Stimulated activated CD8-positive, alpha-beta memory T cell treated with anti-CD3 and anti-CD28 coated beads, Interleukin-12 subunit alpha, Interleukin-12 subunit beta, amount 100 ng/mL, for 24 hours (primary cell): ENCODE results near the gene LPP.

Experiments used
- DNase-seq: peaks from one replicate; pipeline ENCODE4 v3.0.0-alpha.2; 2020; ENCODE audit errors: extremely low read depth

The LPP gene

DNA sequence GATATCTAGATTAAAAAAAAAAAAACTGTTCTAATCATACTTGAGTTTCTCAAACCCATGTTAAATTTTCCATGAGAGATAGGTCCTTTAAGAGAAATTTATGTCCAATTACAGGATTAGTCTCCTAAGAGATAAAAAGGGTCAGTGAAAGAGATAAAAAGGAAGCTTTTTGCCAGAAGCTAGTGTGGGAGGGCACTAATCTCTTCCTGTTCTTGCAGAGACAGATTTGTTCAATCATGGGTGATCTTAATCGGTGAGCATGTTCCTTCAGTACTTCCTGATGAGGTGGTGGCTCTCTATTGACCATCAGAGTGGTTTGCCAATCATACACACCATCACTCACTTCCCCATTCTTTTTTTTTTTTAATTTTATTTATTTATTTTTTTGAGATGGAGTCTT, 16.9 kb upstream of the LPP start:
- DNase-seq, result no peak

DNA sequence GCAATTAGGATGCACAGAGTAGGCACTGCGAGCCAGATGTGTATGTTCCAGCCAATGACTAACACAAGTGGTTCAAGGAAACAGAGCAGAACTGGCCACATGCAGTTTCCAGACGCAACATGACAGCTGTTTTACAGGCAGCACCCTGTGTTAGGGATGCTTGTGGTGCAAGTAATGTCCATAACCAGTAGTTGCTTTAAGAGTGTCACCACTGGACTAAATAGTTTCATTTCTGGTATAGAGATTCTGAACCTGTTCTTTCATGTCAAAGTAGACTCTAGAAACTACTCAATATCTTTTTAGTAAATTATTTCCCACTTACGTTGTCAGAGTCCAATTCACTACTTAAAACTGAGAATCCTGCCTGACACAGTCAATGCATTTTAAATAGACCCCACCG, 14.5 kb upstream of the LPP start:
- no peak for DNase-seq

DNA sequence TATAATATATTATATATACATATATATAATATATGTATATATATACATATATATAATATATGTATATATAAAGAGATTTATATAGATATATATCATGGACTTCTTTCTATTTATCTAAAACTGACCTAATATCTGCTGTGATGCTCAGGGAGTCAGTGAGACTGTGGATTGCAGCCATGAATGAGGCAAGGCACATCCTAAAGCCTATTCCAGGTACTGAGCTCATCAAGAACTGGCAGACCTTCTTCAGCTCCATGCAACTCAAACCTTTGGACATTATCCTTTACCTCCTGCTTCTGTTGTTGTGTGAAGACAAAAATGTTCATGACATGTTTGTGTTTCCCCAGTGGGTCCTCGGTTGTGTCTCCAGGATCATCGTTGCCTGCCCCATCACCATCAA, 7.7 kb upstream of the LPP start:
- DNase-seq, result no peak

DNA sequence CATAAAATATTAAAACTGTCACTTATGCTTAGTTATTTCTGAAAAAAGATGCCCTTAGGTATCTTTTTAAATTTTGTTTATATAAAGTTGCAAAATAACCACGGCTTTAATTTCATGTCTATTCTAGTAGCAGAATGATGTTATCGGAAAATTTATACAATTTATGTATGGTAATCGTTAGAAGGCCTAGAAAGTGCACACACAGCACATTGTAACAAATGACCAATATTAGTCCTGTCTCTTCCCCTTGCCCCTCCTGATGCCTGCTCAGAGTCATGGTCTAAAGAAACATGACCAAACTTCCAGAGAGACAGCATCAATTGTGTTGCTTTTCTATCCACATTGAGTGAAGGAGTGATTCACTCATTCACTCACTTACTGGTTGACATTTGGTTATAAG, 6.2 kb upstream of the LPP start:
- DNase-seq, result no peak

DNA sequence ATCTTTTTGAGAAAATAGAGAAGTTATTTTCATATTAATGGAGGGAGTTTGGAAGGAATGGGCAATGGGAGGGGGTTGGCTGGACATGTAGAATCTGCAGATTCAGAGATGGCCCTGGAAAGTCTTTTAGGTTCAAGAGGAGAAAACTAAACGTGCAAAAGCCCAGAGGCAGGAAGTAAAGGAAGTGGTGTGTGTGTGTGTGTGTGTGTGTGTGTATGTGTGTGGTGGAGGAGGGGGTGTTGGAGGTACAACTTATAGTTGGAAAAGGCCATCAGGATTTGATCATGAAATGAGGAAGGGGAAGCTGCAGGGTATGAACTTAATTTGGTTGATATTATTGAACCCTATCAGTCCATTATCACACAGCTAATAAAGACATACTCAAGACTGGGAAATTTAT, 5.6 kb upstream of the LPP start:
- no peak for DNase-seq

DNA sequence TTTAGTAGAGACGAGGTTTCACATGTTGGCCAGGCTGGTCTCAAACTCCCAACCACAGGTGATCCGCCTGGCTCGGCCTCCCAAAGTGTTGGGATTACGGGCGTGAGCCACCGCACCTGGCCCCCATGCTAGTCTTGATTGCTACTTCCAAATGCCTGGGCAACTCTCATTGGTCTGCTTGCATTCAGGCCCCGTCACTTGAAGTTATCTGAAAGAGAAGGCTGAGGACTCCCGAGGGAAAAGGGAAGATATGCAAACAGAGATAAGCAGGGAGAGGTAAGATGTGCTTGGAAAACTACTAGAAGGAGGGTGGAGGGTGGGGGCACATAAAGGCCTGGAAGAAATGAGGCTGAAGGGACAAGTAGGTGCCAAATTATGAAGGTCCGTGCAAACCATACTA, 4.4 kb upstream of the LPP start:
- DNase-seq, result no peak

DNA sequence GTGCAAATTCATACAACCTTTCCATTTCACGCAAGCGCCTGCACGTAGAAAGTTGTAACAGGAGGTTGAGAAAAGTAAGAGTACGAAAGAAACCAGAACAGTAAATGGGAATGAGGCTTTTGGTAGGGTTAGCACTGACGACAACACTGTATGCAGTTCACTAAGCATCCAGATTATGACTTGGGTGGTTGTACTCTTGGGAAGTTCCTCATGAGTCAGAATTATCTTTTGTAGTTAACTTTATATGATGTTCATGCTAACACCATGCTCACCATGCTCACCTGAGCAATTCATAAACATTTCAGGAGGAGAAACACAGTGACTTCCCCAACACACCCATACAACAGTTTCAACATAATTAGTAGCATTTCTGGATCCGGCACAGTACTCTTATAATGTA, 3.0 kb upstream of the LPP start:
- DNase-seq, result no peak

DNA sequence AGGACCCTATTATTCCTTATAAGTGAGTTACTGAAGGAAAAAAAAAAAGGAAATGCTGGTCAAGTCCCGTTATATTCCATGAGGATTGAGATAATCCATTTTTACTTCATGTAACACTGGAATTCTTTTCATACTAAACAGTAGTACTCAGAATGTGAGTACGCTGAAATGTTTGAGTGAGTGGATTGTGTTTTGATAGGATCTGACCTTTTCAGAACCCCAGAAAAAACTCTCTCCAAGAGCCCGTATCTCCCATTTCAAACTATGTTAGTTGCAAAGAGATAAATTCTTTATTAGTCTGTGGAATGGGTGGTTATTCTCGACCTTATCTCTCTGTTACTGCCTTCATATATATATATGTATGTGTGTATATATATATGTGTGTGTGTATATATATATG, 2.5 kb upstream of the LPP start:
- no peak for DNase-seq

DNA sequence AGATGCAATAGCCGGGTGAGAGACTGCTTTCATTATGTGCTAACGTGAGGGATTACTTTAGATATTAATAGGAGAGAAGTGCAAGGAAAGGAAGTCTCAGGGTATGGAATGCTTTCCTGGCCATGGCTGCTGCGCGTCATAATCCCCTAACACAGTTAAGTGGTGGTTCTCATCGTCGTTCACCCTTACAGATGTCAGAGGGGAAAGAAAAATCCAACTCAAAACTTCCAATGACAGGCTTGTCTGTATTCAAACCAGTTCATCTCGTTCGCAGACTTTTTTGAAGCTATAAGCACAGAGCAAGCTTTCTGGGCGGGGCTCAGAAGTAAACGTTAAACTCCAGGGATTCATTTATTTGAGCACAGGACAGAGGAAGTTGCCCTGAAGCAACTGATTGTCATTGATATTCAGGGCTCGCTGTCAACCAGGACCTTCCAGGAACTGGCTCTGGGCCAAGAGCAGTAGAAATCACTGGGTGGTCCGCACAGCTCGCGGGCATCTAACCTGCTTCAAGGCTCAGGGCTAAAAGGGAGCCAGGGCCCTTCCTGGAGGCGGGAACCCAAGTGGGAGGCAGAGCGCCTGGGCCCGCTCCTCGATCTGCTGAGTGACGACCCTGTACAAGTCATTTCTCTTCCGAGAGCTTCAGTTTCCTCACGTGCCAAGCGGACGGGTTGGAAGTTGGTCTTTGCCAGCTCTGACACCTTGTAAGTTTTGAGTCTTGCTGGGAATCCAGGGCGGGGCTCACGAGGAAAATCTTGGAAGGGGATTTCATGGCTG, 1.1 kb upstream of the LPP start:
- DNase-seq, result no peak

DNA sequence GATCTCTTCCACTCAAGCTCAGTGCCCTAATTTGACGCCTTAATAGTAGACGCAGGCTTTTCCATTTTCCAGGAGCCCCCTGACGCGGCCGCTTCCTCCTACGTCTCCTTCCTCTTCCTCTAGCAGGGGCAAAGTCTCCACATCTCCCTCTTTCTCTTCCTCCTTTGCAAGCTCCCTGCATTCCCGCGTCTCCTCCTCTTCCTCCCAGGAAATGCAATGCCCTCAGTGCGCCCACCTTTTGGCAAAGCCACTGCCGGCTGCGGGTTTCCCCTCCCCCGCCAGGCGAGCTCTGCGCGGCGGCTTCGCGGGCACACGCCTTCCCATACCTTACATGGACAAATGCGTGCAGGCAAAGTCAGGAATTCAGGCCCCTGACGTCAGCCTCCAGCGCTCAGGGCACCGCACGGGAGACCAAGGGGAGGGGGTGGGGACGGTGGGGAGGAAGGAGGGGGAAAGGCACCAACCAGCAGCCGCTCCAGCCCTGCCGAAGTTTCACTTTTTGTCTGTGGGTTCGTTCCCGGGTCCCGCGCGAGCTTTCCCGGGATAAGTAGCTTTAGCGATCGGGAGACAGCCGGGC, 432 bp upstream of the LPP start:
- DNase-seq, result no peak

DNA sequence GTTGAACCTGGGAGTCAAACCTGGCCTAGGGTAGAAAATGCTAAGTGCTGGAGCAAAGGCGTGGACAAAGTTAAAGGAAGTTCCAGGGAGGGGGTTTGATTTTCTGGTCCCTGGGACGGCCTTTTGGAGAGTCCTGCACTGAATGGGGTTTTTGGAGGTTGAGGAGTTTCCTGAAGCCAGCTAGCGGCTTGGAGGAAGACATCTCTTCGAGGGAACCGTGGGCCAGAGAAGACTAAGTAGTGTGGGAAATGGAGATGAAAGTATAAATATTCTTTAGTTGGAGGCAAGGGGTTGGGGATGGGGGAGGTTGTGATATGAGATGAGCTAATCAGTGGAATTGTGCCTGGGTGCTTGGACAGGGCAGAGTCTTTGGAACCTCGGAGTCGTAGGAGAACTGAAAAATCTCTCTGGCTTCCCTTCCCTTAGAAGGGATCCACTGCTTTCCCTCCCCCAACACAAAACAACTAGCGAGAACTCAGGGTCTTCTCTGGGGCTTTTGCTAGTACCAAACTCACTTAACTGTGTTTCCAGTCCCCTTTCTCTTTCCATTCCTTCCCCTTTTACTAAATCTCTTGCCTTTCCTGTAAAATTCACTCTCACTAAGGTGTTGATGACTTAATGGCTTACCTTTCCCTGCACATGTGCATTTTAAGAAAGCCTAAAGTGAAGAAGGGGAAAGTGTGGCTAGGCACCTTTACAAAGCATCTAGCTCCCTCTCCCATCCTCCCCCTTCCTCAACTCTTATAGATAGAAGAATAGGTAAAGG, 1.0 kb downstream of the LPP start:
- DNase-seq, result no peak

DNA sequence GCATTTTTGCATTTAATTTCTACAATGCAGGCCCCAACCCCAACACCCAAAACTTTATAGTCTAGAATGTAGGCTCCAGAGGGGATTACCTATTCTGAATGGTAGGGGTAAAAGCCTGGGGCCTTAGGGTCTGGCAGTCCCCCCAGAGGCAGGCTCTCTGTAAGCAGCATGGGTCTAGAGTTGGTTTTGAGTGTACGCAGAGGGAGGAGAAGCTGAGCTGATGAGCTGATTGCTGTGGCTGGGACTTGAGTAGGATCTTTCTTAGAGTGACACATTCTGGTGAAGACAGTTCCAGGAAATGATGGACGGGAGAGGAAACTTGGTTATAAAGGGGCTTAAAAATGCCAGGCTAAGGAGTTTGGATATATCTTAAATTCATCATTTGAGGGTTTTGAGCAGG, 2.1 kb downstream of the LPP start:
- DNase-seq, result no peak

DNA sequence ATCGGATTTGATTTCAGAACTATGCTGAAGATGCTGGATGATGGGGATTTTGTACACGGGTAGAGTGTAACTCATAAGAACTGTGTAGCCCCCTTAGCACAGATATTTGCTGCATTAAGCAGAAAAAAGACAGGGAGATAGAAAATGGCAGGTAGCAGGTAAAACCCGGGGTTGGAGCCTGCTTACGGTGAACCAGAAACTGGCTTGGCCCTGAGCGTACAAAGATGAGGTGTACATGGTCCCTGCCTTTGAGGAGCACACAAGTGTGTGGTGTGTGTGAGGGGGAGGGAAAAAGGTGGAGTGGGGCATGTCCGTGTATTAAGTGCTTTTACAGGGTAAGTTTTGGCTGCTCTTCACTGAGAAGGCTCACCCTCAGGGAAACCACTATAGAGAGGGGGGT, 3.5 kb downstream of the LPP start:
- no peak for DNase-seq

DNA sequence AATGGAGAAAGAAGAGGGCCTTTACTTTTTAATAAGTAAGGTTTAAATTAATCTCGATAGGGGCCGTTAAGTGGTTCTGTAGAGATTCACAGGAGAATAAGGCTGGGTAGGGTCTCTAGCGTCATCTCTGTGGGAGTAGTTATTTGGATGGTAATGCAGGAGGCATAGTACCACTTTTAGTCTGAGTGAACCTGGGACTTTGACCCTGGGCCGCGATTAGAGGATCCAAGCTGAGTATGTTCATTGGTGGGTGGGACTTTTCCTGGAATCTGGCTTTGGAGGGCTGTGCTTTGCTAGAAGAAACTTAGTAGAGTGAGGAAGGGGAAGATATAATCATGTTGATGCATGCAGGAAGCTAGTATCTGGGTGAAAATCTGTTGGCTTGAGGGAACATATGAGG, 4.0 kb downstream of the LPP start:
- DNase-seq, result no peak

DNA sequence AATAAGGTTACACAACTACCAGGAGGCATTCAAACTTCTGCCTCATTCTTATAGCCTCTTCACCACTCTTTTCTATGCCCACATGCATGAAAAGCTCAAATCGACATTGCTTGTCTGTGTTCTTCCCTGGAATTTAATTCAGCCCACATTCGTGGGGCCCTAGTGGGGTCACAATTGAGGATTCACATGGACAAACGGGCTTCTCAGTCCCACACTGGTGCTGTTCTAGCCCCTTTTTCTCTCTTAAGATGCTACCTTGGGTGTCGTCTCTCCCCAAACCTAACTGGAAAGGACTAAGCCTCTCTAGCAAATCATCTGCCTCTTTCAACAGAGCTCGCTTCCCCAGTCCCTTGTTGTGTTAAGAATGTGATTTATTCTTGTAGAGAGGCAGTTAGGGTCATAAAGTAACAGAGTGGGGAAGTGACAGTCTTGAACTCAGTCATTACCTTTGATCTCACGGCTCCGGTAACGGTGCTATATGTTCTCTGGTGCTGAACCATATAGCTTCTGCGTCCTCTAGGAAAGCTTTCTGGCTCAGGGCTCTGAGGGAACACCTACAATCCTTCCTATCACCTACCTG, 4.9 kb downstream of the LPP start:
- no peak for DNase-seq

DNA sequence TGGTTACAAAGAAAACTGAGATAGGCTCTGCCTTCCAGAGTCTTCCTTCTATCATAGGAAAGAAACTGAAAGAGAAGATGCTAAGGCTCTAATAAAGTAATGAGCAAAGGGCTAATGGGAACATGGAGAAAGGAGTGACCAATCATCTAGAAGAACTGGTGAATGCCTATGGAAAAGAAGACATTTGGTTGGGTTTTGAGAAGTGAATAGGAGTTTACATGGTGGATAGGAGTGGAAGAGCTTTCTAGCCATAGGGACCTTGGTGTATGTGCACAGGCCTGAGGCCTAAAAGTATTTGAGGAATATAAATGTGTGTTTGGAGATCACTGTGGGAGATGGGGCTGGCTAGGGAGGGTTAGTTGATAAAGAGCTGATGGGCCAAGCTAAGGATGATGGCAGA, 6.8 kb downstream of the LPP start:
- no peak for DNase-seq

DNA sequence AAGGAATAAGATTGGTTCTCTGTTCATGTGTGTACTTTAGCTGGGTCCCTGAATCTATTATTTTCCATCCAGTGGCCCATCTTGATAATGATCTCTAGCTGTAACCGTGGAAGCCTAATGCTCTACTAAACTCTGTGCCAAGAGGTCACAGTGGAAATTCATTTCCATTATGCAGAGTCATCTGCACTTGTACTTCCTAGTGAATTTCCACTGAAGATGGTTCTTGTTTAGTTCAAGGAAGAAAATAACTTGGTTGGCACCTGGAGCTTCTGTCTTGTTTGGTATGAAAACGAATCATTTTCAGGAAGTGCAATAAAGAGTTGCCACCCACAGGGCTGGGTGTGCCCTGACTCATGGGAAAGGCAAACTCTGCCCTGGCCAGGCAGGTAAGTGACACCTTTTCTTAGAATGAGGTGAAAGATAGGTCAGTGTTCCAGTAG, 10.3 kb downstream of the LPP start:
- DNase-seq, result no peak

DNA sequence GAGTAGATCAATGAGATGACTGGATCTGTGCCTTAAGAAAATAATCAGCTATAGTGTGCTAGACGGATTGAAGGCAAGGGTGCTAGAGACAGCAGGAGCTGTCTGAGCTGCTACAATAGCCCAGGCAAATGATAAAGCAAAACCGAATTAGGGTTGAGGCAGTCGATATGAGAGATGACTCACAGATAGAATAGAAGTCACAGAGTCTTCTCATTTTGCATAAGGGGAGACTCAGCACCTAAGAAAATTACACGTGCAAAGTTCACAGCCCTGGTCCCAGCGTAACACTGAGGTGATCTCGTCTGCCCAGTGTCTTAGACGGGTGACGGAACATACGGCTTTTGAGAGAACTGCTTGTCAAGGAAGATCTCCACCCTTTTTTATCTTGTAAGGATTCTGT, 11.6 kb downstream of the LPP start:
- DNase-seq, result no peak

DNA sequence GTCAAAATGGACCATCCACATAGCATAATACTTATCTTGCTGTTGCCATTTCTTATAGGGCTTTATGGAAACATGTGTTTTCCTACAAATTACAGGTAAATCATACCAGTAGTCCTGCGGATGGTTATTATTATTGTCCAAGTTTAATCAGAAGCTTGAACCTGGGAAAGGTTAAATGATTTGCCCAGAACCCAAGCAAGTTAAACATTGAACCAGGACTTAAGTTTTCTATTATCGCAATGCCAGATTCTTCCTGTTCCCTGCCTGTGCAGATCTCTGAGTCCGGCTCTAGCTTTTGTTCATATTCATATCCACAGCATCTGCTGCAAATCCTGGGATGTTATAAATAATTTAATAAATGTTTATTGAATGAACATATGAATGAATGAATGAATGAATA, 12.5 kb downstream of the LPP start:
- no peak for DNase-seq

DNA sequence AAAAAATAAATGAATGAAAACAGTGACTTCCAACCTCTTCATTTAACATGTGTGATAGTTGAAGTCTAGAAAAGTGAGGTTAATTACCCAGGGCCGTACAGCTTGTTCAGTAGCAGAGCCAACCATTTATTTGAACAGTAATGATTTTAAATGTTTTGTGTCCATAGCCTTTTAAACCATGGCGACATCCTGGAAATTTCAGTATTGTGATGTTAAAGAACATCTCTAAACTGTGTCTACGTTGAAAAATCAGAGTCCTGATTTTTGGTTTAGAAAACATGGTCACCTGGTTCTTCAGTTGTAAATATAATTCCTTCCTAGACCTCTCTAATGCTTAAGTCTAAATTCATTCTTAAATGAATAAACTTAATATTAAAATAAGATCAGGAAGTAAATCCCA, 14.2 kb downstream of the LPP start:
- no peak for DNase-seq

DNA sequence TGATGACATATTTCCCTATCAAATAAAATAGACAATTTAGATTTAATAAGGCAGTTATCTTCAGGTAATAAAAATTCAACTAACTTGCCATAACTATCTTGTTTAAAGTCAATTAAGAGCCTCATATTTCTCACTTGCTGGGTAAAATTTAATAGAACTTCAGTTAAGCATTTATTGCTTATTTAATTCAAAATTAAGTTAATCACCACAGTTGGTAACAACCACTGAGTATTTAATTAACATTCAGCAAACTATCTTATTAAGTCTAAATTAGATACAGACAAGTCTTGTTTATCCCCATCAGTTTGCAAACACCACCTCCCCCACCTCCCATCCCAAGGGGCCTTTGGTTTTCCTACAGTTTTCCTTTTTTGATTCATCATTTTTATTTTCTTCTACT, 14.7 kb downstream of the LPP start:
- DNase-seq, result no peak

DNA sequence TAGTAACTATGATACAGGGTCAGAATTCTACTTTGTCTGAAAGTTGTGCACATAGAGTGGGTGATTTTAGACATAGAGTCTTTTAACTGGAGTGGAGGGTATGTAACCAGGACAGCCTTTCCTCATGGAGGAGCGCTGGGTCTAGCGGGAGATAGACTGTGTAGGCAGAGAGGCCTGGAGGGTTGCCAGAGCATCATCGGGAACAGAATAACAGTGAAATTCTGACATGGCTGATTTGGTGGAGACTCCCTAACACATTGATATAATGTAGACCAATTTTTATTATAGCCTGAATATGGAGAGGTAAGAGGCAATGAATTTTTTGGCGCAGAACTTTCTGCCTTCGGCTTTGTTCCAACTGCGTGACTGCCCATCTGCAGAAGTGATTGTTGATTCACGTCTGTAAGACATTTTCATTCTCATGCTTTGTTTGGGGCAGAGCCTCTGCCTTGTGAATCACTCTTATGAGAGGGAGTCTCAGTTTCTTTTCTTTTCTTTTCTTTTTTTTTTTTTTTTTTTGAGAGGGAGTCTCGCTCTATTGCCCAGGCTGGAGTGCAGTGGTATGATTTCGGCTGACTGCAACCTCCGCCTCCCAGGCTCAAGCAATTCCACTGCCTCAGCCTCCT, 16.0 kb downstream of the LPP start:
- no peak for DNase-seq
